Measurements from ENCODE around the gene NECTIN4.

DNA sequence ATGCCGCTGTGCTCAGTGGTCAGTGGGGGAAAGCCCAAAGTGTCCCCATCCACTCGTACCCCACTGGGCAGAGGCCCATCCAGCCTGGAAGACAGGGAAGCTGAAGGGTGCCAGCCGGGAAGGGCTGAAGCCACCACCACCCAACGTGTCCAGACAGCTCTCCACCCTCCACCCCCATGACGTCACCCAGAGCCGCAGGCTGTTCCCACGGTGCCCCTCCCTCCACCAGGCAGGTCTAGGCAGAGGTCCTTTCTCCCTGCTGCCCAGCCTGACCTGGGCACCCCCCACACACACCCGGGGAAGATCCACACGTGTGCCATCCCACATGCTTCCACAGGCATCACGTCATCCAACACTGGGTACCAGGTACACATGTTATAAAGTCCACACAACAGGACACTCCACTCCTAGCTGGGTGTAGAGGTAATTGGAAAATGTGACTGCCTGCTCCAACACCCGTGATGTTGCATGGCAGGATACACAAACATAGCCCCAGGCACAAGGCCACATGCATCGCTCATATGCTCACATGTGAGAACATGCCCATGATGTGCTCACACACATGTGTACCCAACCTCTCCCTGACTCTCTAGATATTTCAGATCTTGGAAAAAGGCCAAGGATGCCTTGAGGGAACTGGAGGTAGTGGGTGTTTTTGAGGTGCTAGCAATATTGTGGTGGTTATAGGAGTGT is 14.5 kb downstream of the NECTIN4 start:
- TF ChIP-seq POLR2A (IDR thresholded peaks at IDR 0.05) = no peak
- TF ChIP-seq CTCF (IDR thresholded peaks at IDR 0.05) = no peak
- no peak for TF ChIP-seq EP300 (IDR thresholded peaks at IDR 0.05)
